DMS 273 (cell line): ENCODE data around the gene NRARP.
"Not testable (repeated sequence)": the region's sequence is repeated elsewhere in the genome, so short reads cannot be mapped to it uniquely, and the experiment has no call there.

Source experiments
- DNase-seq: peaks from one replicate; lab custom pipeline; 2025; ENCODE audit not compliant: unreplicated experiment; lab: John Stamatoyannopoulos, UW

NRARP gene

DNA sequence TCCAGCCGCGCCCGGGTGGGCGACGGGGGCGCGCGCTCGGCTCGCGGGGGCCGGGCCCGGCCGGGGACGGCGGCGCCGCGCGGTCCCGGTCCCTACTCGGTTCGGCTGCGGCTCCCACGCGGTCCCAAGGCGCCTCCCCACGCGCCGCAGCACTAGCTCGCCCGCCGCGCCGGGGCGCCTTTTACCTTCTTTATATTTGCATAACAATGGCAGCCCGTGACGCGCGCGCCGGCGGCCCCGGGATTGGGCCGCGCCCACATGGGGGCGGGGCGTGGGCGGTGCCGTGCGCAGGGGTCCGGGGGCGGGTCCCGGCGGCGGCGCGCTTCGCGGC, at the start of gene NRARP:
Gene NRARP, minus strand, starts transcription at position 154 of the 331 bp plus-strand sequence. CDS start 343 bp downstream, outside the sequence.
- peak; percentile 92 for DNase-seq

GRCh38 chr9:137350696-137351584, 48.9 kb upstream of the NRARP start:
- no peak for DNase-seq

GRCh38 chr9:137349471-137350033, 47.5 kb upstream of the NRARP start:
- DNase-seq, result no peak

GRCh38 chr9:137348769-137349470, 46.8 kb upstream of the NRARP start:
- DNase-seq, result no peak

- no peak for DNase-seq
Measured at GRCh38 chr9:137347928-137348327, 45.9 kb upstream of the NRARP start.

DNA sequence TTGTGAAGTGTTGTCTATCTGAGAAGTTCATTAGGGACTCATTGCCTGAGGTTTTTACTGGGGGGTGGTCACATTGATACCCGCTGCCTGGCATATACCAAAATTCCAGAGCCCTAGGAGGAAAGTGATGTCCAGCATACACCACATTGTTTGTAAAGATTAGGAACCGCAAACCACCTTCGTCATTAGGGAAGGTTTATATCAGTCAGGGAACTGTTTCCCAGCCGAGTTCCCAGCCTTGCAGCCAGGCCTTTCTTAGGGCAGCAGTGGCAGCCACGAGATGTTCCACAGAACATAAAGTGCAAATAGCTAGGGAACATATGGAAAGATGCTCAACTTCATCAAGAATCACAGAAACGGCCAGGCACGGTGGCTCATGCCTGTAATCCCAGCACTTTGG, 40.4 kb upstream of the NRARP start:
- no peak for DNase-seq

DNA sequence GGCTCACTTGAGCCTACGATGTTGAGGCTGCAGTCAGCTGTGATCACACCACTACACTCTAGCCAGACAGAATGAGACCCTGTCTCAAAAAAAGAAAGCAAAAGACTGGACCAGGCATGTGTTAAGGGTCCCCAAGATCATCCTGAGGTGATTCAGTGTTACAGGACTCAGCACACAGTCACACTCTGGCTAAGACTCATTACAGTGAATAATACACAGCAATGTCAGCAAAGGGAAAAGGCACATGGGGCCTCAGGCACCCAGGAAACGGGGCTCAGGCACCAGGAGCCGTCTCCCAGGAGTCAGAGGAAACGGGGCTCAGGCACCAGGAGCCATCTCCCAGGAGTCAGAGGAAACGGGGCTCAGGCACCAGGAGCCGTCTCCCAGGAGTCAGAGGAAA, 39.2 kb upstream of the NRARP start:
- DNase-seq, result no peak

GRCh38 chr9:137339908-137340462, 37.9 kb upstream of the NRARP start:
- not testable (repeated sequence) for DNase-seq

DNA sequence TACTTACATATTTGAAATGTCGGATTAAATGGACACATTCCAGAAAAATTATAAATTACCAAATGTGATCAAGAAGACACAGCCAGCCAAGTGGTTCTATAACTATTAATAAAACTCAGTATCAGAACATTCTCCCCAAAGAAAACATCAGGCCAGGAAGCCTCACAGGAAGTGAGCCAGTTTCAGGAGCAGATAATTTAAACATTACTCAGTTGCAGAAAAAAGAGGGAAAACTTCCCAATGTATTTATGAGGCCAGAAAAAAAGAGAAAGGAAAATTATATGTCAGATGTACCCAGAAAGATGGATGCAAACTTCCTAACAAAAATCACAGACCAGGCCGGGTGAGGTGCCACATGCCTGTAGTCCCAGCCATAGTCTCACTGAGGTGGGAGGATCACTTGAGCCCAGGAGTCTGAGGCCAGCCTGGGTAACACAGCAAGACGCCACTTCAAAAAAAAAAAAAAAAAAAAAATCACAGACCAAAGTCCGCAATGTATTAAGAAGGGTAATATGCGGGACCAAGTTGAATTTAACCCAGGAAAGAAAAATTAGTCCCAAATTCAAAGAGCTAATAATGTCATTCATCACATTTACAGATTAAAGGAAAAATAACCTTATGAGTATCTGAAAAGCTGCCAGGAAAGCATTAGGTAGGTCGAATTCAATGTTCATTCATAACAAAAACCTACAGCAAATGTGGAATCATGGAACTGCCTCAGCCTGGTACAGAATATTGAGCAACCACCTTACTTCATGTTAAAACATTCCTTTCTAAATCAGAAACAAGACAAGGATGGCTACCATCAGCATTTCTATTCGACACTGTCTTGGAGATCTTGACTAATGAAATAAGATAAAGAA, 37.2 kb upstream of the NRARP start:
- no peak for DNase-seq

DNA sequence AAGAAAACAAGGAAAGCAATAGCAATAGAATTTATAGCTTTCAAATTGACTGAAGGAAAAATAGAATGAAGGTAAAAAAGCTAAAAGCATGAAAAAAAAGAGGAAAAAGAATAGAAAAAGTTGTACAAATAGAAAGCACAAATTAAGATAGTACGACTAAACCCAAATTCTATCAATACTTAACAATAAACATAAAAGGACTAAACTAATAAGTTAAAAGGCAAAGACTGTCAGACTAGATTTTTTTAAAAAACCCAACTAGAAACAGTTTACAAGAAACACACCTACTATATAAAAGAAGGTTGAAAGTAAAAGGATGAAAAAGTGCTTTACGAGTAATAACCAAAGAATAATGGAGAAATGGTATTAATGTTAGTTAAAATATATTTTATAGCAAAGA, 34.7 kb upstream of the NRARP start:
- DNase-seq, result no peak

DNA sequence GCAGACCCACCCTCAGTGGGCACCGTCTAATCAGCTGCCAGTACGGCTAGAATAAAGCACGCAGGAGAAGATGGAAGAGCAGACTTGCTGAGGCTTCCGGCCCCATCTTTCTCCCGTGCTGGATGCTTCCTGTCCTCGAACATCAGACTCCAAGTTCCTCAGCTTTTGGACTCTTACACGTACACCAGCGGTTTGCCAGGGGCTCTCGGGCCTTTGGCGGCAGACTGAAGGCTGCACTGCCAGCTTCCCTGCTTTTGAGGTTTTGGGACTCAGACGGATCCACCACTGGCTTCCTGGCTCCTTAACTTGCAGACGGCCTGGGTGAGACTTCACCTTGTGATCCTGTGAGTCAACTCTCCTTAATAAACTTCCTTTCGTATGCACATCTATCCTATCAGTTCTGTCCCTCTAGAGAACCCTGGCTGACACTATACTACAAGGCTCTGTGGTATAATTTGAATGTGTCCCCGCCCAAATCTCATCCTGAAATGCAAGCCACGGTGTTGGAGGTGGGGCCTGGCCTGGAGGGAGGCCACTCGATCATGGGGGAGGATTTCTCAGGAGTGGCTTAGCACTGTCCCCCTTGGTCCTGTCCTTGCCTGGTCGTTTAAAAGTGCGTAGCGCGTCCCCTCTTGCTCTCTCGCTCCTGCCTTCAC, 31.1 kb upstream of the NRARP start:
- DNase-seq, result no peak

DNA sequence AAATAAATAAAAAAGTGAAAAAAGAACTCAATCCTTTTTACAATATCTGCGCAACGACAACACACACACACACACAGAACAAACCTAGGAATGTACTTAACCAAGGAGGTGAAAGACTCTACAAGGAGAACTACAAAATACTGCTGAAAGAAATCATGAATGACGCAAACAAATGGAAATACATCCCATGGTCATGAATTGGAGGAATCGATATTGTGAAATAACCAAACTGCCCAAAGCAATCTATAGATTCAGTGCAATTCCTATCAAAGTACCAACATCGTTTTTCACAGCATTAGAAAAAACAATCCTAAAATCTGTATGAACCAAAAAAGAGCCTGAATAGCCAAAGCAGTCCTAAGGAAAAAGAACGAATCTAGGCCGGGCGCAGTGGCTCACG, 29.9 kb upstream of the NRARP start:
- no peak for DNase-seq

DNA sequence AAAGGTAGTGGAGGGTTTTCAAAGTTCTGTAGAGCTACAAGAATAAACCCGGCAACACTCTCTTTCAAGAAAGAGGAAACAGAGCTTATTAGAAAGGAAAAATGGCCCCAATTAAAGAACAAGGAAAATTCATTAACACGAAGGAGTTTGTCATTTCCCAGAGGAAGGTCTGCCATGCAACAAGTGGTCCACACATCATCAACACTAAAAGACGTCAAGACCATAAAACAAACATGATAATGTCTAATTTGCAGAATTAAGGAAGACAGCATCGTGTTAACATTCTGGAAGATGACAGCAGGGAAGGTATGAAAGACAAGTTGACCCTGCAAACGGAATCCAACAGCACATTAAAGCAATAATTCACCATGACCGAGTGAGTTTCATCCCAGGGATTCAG, 28.6 kb upstream of the NRARP start:
- DNase-seq, result no peak

DNA sequence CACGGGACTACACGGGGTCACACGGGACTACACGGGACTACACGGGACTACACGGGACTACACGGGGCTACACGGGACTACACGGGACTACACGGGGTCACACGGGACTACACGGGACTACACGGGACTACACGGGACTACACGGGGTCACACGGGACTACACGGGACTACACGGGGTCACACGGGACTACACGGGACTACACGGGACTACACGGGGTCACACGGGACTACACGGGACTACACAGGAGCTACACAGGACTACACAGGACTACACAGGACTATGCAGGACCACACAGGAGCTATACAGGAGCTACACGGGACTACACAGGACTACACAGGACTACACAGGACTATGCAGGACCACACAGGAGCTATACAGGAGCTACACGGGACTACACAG, 27.5 kb upstream of the NRARP start:
- DNase-seq, result not testable (repeated sequence)

GRCh38 chr9:137327641-137328550, 25.8 kb upstream of the NRARP start:
- not testable (repeated sequence) for DNase-seq

GRCh38 chr9:137326445-137327065, 24.5 kb upstream of the NRARP start:
- DNase-seq, result no peak

GRCh38 chr9:137325799-137326198, 23.7 kb upstream of the NRARP start:
- no peak for DNase-seq

DNA sequence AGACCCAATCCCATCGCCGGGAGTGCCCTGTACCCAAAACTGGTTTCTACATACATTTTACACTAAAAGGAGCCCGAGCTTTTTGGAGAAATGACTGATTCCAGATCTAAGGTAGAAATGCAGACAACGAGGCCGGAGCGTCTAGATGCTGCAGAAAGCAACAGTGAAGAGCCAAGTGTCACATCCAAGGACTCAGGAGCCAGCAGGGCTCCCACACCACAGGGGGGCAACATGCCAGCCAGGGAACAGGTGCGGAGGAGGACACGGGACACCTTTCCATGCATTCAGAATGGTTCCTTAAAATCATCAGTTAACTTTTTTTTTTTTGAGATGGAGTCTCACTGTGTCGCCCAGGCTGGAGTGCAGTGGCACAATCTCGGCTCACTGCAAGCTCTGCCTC, 23.1 kb upstream of the NRARP start:
- no peak for DNase-seq
